ENCODE measurements around the gene NACC1. TPM values are rescaled to one million over a fixed set of nuclear protein-coding genes. Genes with fewer than 3 reads are reported as not detected.

The NACC1 gene
- total and polyA plus RNA-seq, 2 of the 8 experiments (the other 6 are each of a cell fraction or from before 2014, with no cell fraction given) = 234 to 301 TPM

DNA sequence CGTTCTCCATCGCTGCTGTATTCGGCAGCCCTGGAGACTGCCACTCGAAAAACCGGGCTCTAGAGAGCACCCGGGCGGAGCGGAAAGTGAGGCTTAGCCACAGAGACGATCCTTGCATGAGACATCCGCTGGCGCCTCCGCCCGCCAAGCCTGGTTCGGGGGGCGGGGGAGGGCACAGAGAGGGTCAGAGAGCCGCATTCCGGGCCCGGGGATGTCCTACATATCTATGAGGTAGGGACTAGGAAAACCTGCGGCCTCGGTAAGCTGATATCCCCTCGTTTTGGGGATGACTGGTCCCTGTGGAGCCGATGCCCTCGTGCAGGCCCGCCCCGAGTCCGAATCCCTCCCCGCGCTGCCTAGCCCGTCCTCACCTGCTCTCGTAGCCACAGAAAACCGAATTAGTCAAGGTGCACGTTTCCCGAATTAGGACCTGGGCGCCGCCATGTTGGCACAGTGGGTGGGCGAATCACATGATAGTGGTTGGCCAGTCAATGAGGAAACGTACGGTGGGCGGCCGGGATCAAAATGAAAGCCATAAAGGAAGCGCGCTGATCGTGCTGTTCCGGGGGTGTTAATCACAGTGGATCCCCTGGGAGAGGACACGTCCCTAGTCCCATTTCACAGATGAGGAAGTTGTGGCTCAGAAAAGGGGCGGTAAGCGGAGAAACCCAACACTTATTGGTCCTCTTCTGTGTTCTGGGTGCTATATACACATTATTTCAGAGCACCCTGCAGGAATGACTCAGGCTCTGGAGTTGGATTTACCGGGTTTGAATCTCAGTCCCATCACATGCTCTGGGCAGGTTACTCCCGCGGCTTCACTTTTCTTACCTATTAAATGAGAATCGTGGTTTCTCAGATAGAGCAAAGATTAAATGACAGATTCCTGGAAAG is 1.5 kb upstream of the NACC1 start, which contains the start of gene TRMT1 (continued):
- TF ChIP-seq, protein P1, sequence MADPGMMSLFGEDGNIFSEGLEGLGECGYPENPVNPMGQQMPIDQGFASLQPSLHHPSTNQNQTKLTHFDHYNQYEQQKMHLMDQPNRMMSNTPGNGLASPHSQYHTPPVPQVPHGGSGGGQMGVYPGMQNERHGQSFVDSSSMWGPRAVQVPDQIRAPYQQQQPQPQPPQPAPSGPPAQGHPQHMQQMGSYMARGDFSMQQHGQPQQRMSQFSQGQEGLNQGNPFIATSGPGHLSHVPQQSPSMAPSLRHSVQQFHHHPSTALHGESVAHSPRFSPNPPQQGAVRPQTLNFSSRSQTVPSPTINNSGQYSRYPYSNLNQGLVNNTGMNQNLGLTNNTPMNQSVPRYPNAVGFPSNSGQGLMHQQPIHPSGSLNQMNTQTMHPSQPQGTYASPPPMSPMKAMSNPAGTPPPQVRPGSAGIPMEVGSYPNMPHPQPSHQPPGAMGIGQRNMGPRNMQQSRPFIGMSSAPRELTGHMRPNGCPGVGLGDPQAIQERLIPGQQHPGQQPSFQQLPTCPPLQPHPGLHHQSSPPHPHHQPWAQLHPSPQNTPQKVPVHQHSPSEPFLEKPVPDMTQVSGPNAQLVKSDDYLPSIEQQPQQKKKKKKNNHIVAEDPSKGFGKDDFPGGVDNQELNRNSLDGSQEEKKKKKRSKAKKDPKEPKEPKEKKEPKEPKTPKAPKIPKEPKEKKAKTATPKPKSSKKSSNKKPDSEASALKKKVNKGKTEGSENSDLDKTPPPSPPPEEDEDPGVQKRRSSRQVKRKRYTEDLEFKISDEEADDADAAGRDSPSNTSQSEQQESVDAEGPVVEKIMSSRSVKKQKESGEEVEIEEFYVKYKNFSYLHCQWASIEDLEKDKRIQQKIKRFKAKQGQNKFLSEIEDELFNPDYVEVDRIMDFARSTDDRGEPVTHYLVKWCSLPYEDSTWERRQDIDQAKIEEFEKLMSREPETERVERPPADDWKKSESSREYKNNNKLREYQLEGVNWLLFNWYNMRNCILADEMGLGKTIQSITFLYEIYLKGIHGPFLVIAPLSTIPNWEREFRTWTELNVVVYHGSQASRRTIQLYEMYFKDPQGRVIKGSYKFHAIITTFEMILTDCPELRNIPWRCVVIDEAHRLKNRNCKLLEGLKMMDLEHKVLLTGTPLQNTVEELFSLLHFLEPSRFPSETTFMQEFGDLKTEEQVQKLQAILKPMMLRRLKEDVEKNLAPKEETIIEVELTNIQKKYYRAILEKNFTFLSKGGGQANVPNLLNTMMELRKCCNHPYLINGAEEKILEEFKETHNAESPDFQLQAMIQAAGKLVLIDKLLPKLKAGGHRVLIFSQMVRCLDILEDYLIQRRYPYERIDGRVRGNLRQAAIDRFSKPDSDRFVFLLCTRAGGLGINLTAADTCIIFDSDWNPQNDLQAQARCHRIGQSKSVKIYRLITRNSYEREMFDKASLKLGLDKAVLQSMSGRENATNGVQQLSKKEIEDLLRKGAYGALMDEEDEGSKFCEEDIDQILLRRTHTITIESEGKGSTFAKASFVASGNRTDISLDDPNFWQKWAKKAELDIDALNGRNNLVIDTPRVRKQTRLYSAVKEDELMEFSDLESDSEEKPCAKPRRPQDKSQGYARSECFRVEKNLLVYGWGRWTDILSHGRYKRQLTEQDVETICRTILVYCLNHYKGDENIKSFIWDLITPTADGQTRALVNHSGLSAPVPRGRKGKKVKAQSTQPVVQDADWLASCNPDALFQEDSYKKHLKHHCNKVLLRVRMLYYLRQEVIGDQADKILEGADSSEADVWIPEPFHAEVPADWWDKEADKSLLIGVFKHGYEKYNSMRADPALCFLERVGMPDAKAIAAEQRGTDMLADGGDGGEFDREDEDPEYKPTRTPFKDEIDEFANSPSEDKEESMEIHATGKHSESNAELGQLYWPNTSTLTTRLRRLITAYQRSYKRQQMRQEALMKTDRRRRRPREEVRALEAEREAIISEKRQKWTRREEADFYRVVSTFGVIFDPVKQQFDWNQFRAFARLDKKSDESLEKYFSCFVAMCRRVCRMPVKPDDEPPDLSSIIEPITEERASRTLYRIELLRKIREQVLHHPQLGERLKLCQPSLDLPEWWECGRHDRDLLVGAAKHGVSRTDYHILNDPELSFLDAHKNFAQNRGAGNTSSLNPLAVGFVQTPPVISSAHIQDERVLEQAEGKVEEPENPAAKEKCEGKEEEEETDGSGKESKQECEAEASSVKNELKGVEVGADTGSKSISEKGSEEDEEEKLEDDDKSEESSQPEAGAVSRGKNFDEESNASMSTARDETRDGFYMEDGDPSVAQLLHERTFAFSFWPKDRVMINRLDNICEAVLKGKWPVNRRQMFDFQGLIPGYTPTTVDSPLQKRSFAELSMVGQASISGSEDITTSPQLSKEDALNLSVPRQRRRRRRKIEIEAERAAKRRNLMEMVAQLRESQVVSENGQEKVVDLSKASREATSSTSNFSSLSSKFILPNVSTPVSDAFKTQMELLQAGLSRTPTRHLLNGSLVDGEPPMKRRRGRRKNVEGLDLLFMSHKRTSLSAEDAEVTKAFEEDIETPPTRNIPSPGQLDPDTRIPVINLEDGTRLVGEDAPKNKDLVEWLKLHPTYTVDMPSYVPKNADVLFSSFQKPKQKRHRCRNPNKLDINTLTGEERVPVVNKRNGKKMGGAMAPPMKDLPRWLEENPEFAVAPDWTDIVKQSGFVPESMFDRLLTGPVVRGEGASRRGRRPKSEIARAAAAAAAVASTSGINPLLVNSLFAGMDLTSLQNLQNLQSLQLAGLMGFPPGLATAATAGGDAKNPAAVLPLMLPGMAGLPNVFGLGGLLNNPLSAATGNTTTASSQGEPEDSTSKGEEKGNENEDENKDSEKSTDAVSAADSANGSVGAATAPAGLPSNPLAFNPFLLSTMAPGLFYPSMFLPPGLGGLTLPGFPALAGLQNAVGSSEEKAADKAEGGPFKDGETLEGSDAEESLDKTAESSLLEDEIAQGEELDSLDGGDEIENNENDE (IDR thresholded peaks at IDR 0.05; ENCODE audit: insufficient replicate concordance, low read length) = no peak
- TF ChIP-seq HDAC6 (IDR thresholded peaks at IDR 0.05; ENCODE audit: low read depth, low read length) (no peak), TEAD4 (IDR thresholded peaks at IDR 0.05; ENCODE audit: low read depth, low read length) (no peak; the same call in 1 of the 2 replicates), HDAC2 (IDR thresholded peaks at IDR 0.05; ENCODE audit: borderline replicate concordance in 1 of 2, low read depth in 2 of 2, low read length in 2 of 2) (peak; percentile 67 to 100; a peak in 3 of 4 replicates), RXRA (IDR thresholded peaks at IDR 0.05; ENCODE audit: insufficient read depth, low read depth, low read length) (no peak), RNF2 (IDR thresholded peaks at IDR 0.05; ENCODE audit: borderline replicate concordance, low read depth, low read length, missing control alignments, poor library complexity, severe bottlenecking) (no peak)
- TF ChIP-seq, protein P2, sequence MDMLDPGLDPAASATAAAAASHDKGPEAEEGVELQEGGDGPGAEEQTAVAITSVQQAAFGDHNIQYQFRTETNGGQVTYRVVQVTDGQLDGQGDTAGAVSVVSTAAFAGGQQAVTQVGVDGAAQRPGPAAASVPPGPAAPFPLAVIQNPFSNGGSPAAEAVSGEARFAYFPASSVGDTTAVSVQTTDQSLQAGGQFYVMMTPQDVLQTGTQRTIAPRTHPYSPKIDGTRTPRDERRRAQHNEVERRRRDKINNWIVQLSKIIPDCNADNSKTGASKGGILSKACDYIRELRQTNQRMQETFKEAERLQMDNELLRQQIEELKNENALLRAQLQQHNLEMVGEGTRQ (IDR thresholded peaks at IDR 0.05; ENCODE audit: low read length) = peak; percentile 85

All from H1 (cell line).